Kidney (tissue), 14 donors: Measurements from ENCODE around the gene HOXC6. TPM values are rescaled to one million over a fixed set of nuclear protein-coding genes. Genes with fewer than 3 reads are reported as not detected.
A peak's percentile ranks its signal among the peaks of the same experiment; 100 is the strongest.

Source experiments
- DNase-seq, 5 donors: peaks; one replicate each; pipeline ENCODE4 v3.0.0-alpha.2; 2013 to 2020
- FAIRE-seq: peaks from 2 replicates; lab custom pipeline; 2012; peaks lifted over from hg19 to GRCh38; lab: Jason Lieb, UNC
- H3K27ac ChIP-seq, 2 donors: one replicate each; pipeline ENCODE4 v1.7.0; 2013; ENCODE audit warnings: low read depth in 2 of 2, low read length in 2 of 2, inconsistent platforms in 1 of 2
- H3K27me3 ChIP-seq: one replicate; pipeline ENCODE4 v1.7.1; 2013; ENCODE audit warnings: low read length, inconsistent platforms; ENCODE audit not compliant: control insufficient read depth, insufficient read depth
- H3K36me3 ChIP-seq, 3 donors: one replicate each; pipeline versions ENCODE4 v1.7.0 to v1.7.1; 2013; ENCODE audit warnings: low read length in 3 of 3, control low read depth in 1 of 3, inconsistent platforms in 1 of 3; ENCODE audit not compliant: insufficient read depth in 3 of 3, control insufficient read depth in 2 of 3
- H3K4me1 ChIP-seq, 3 donors: one replicate each; pipeline versions ENCODE4 v1.7.0 to v1.7.1; 2013; ENCODE audit warnings: low read length in 3 of 3, inconsistent platforms in 1 of 3, low read depth in 1 of 3; ENCODE audit not compliant: control insufficient read depth in 2 of 3, insufficient read depth in 2 of 3
- H3K4me3 ChIP-seq, 3 donors: one replicate each; pipeline versions ENCODE4 v1.7.0 to v1.8.1; 2013; ENCODE audit warnings: low read length in 3 of 3, control low read depth in 1 of 3, inconsistent platforms in 1 of 3
- H3K9ac ChIP-seq, 3 donors: one replicate each; pipeline versions ENCODE4 v1.7.0 to v1.7.1; 2013; ENCODE audit warnings: low read length in 3 of 3, control low read depth in 1 of 3, inconsistent platforms in 1 of 3
- H3K9me3 ChIP-seq, 3 donors: one replicate each; pipeline versions ENCODE4 v1.7.0 to v1.7.1; 2013; ENCODE audit warnings: low read length in 3 of 3, control low read depth in 1 of 3, inconsistent platforms in 1 of 3; ENCODE audit not compliant: control insufficient read depth in 2 of 3, insufficient read depth in 1 of 3
- CTCF ChIP-seq: IDR thresholded peaks from 3 replicates; pipeline ENCODE4 v1.5.1; 2012; ENCODE audit warnings: mild to moderate bottlenecking, moderate library complexity, borderline replicate concordance; ENCODE audit not compliant: insufficient read depth; ENCODE audit errors: extremely low read depth
- intact Hi-C: fragments of 100-400 bp; cut with DNase I; formaldehyde crosslinking; loops from one replicate; pipeline ENCODE4 v1.11.1; 2022
- polyA plus RNA-seq: library from polyadenylated mRNA; stranded (reverse); fragments of 350-450 nt; fragmentation: Illumina TruSeq; extraction: RNeasy Lipid Tissue Mini Kit (QIAGEN cat#74804); gene quantifications from one replicate; pipeline ENCODE4 v1.2.3, GENCODE V29; 2014; ENCODE audit warnings: low read depth, low replicate concordance; ENCODE audit not compliant: insufficient read depth
- total RNA-seq: library from RNA; stranded (reverse); fragmentation: NEBNext Ultra II Directional; extraction: Animal tissue kit (Norgen Biotek cat#: 25700); gene quantifications from one replicate; pipeline ENCODE4 v1.2.1, GENCODE V29; 2021
- donor health status: control.
- donor health status: control.
- donor health status: control.
- donor health status: control.
- donor health status: control.
- donor health status: DM: yes; HTN: yes; CAD: no.
- donor health status: Normal renal cell carcinoma (clear cell type).

The HOXC6 gene
- total and polyA plus RNA-seq, 2 donors from 2014 or later = 11.4 to 22.0 TPM

- H3K27me3 ChIP-seq = no peaks in the 10 kb centered on the region
Observed at GRCh38 chr12:54035568-54036264, 7.5 kb downstream of the HOXC6 start.

GRCh38 chr12:54036620-54037359, 8.6 kb downstream of the HOXC6 start:
- no peak for TF ChIP-seq CTCF
- Histone ChIP-seq H3K4me1 (peaks cover 5 to 45% (median 35%) of the 10 kb centered on the region in 3 donors), H3K9ac (no peak overlapping the region), H3K27me3 (no peaks in the 10 kb centered on the region), H3K9me3 (no peaks in the 10 kb centered on the region), H3K4me3 (no peak overlapping the region), H3K36me3 (no peaks in the 10 kb centered on the region), H3K27ac (peak overlapping the region; percentile 14 to 16)
- intact Hi-C loops = loop anchor here (10.0 kb wide), 1 partner anchor 98 kb away; no protein-coding TSS in a partner anchor
- peak in 4 of 5 donors; percentile 40 to 87 (median 60) for DNase-seq
- no peak for FAIRE-seq

More at GRCh38 chr12:54035568-54036264, 7.5 kb downstream of the HOXC6 start:
- intact Hi-C loops = loop anchor here (10.0 kb wide), 1 partner anchor 99 kb away; no protein-coding TSS in a partner anchor
- DNase-seq (peak in 4 of 5 donors; percentile 68 to 87 (median 78)), FAIRE-seq (no peak)
- no peaks in the 10 kb centered on the region for H3K36me3 ChIP-seq
- H3K9ac ChIP-seq = peak overlapping the region in 1 of 3 donors; percentile 47
- no peaks in the 10 kb centered on the region for H3K9me3 ChIP-seq
- no peak overlapping the region for H3K4me3 ChIP-seq
- peaks cover 5 to 45% (median 31%) of the 10 kb centered on the region in 3 donors for H3K4me1 ChIP-seq
- H3K27ac ChIP-seq = peak overlapping the region; percentile 9 to 11
- TF ChIP-seq CTCF = no peak

GRCh38 chr12:54037360-54038283, 9.4 kb downstream of the HOXC6 start:
- H3K9me3 ChIP-seq = no peaks in the 10 kb centered on the region
- no peaks in the 10 kb centered on the region for H3K36me3 ChIP-seq
- no peak overlapping the region for H3K27ac ChIP-seq
- intact Hi-C loops = loop anchor here (10.0 kb wide), 1 partner anchor 97 kb away; no protein-coding TSS in a partner anchor
- peaks cover 5 to 44% (median 35%) of the 10 kb centered on the region in 3 donors for H3K4me1 ChIP-seq
- TF ChIP-seq CTCF = no peak
- H3K27me3 ChIP-seq = no peaks in the 10 kb centered on the region
- peak overlapping the region in 1 of 3 donors; percentile 48 for H3K4me3 ChIP-seq
- FAIRE-seq (no peak), DNase-seq (peak; percentile 12 to 93 (median 75))
- H3K9ac ChIP-seq = peak overlapping the region in 2 of 3 donors; percentile 6 to 30
